Liver (tissue), 9 donors: Measurements from ENCODE around the gene MALT1. TPM values are rescaled to one million over a fixed set of nuclear protein-coding genes. Genes with fewer than 3 reads are reported as not detected.

Source experiments
- DNase-seq: peaks from one replicate; pipeline ENCODE4 v3.0.0-alpha.2; 2017; ENCODE audit warnings: low spot score
- H3K27ac ChIP-seq, 2 donors: one replicate each; pipeline ENCODE4 v1.7.0; 2013; ENCODE audit warnings: inconsistent platforms in 2 of 2, low read length in 2 of 2, control low read depth in 1 of 2, low read depth in 1 of 2, mild to moderate bottlenecking in 1 of 2
- H3K27me3 ChIP-seq, 4 donors: one replicate each; pipeline versions ENCODE4 v1.6.1 to v1.7.0; 2013; ENCODE audit warnings: low read length in 3 of 4, inconsistent platforms in 1 of 4, mild to moderate bottlenecking in 1 of 4, moderate library complexity in 1 of 4; ENCODE audit not compliant: control insufficient read depth in 4 of 4, insufficient read depth in 4 of 4
- H3K36me3 ChIP-seq, 4 donors: one replicate each; pipeline versions ENCODE4 v1.6.1 to v1.7.0; 2013; ENCODE audit warnings: low read length in 3 of 4, mild to moderate bottlenecking in 3 of 4, low read depth in 1 of 4, moderate library complexity in 1 of 4; ENCODE audit not compliant: control insufficient read depth in 4 of 4, insufficient read depth in 3 of 4
- H3K4me1 ChIP-seq, 4 donors: one replicate each; pipeline versions ENCODE4 v1.6.1 to v1.7.0; 2013; ENCODE audit warnings: low read length in 3 of 4, mild to moderate bottlenecking in 3 of 4, moderate library complexity in 1 of 4; ENCODE audit not compliant: control insufficient read depth in 4 of 4, insufficient read depth in 4 of 4
- H3K4me3 ChIP-seq, 3 donors: one replicate each; pipeline versions ENCODE4 v1.6.1 to v1.7.0; 2013; ENCODE audit warnings: low read length in 3 of 3, control low read depth in 1 of 3, low read depth in 1 of 3, mild to moderate bottlenecking in 1 of 3
- H3K9ac ChIP-seq, 2 donors: one replicate each; pipeline ENCODE4 v1.7.0; 2013; ENCODE audit warnings: low read length in 2 of 2, mild to moderate bottlenecking in 2 of 2, moderate library complexity in 2 of 2, control low read depth in 1 of 2, low read depth in 1 of 2
- H3K9me3 ChIP-seq, 4 donors: one replicate each; pipeline versions ENCODE4 v1.6.1 to v1.7.0; 2013; ENCODE audit warnings: low read length in 3 of 4; ENCODE audit not compliant: control insufficient read depth in 4 of 4
- ATF3 ChIP-seq: IDR thresholded peaks from 2 replicates; pipeline ENCODE4 v1.6.1; 2016; ENCODE audit warnings: antibody characterized with exemption
- CTCF ChIP-seq: fragments of 150-350 bp; IDR thresholded peaks from 2 replicates; pipeline ENCODE4 v1.5.1; 2017; ENCODE audit warnings: improper control_type of control experiment, low read depth, low read length; ENCODE audit not compliant: missing input control
- EGR1 ChIP-seq, 2 donors: IDR thresholded peaks; 2 replicates each; pipeline ENCODE4 v1.6.1; 2016 to 2018; ENCODE audit warnings: antibody characterized with exemption in 2 of 2, low read depth in 2 of 2
- FOXA1 ChIP-seq: IDR thresholded peaks from 2 replicates; pipeline ENCODE4 v1.6.1; 2016; ENCODE audit warnings: antibody characterized with exemption
- FOXA2 ChIP-seq: IDR thresholded peaks from 2 replicates; pipeline ENCODE4 v1.6.1; 2016; ENCODE audit warnings: antibody characterized with exemption
- GABPA ChIP-seq, 2 donors: IDR thresholded peaks in 1 of 2; conservative IDR thresholded peaks in 1 of 2; 2 replicates each; pipeline ENCODE4 v1.6.1; 2016; ENCODE audit warnings: antibody characterized with exemption in 2 of 2, mild to moderate bottlenecking in 1 of 2, moderate library complexity in 1 of 2
- HNF4A ChIP-seq, 2 donors: conservative IDR thresholded peaks; 2 replicates each; pipeline ENCODE4 v1.6.1; 2016; ENCODE audit warnings: antibody characterized with exemption in 2 of 2, mild to moderate bottlenecking in 2 of 2
- HNF4G ChIP-seq: IDR thresholded peaks from 2 replicates; pipeline ENCODE4 v1.6.1; 2016; ENCODE audit warnings: antibody characterized with exemption
- JUND ChIP-seq, 2 donors: IDR thresholded peaks; 2 replicates each; pipeline ENCODE4 v1.6.1; 2016; ENCODE audit warnings: antibody characterized with exemption in 2 of 2
- NR2F2 ChIP-seq: IDR thresholded peaks from 2 replicates; pipeline ENCODE4 v1.6.1; 2016; ENCODE audit warnings: antibody characterized with exemption
- RAD21 ChIP-seq, 2 donors: IDR thresholded peaks; 2 replicates each; pipeline ENCODE4 v1.6.1; 2016; ENCODE audit warnings: antibody characterized with exemption in 2 of 2, mild to moderate bottlenecking in 2 of 2
- RXRA ChIP-seq, 2 donors: IDR thresholded peaks; 2 replicates each; pipeline ENCODE4 v1.6.1; 2017 to 2018; ENCODE audit warnings: antibody characterized with exemption in 2 of 2, mild to moderate bottlenecking in 1 of 2
- SP1 ChIP-seq: IDR thresholded peaks from 2 replicates; pipeline ENCODE4 v1.6.1; 2018; ENCODE audit warnings: antibody characterized with exemption, mild to moderate bottlenecking
- TAF1 ChIP-seq: conservative IDR thresholded peaks from 2 replicates; pipeline ENCODE4 v1.6.1; 2016; ENCODE audit warnings: antibody characterized with exemption, mild to moderate bottlenecking
- YY1 ChIP-seq: IDR thresholded peaks from 2 replicates; pipeline ENCODE4 v1.6.1; 2016; ENCODE audit warnings: antibody characterized with exemption, mild to moderate bottlenecking
- ZBTB33 ChIP-seq: IDR thresholded peaks from 2 replicates; pipeline ENCODE4 v1.6.1; 2016; ENCODE audit warnings: antibody characterized with exemption
- WGBS: extraction: QIAGEN DNeasy Blood & Tissue Kit; methylation state at CpG from one replicate; pipeline ENCODE4 v1.1.7; 2013; 5-methylcytosine and 5-hydroxymethylcytosine counted together
- polyA plus RNA-seq, 2 donors: library from polyadenylated mRNA; stranded (reverse) in 1 of 2; unstranded in 1 of 2; fragments of 200-250 nt in 1 of 2; fragments of >200 nt in 1 of 2; fragmentation: Nextera tagmentation in 1 of 2; extraction: Ambion mirVana in 1 of 2; gene quantifications; one replicate each; pipeline versions ENCODE4 v1.2.1 to v1.2.3, GENCODE V29; 2013 to 2015
- total RNA-seq, 2 donors: library from RNA; depleted of rRNA; stranded (reverse); fragments of >200 nt; gene quantifications; one replicate each; pipeline ENCODE4 v1.2.3, GENCODE V29; 2014
- TF ChIP-seq, protein P1 (sequence below): IDR thresholded peaks from 2 replicates; pipeline ENCODE4 v1.6.1; 2016; ENCODE audit warnings: antibody characterized with exemption, mild to moderate bottlenecking
- TF ChIP-seq, protein P2 (sequence below): IDR thresholded peaks from 2 replicates; pipeline ENCODE4 v1.6.1; 2016; ENCODE audit warnings: antibody characterized with exemption
- donor health status: healthy.
- donor health status: healthy.
- donor health status: healthy.
- donor health status: healthy.
- donor health status: healthy.

MALT1 gene
- total and polyA plus RNA-seq, 4 donors, result 3.1 to 27.3 (median 6.4) TPM

- no peaks in the 10 kb centered on the region for H3K27me3 ChIP-seq
- no peak overlapping the region for H3K4me3 ChIP-seq
- H3K4me1 ChIP-seq, result no peaks in the 10 kb centered on the region
- no peak overlapping the region for H3K9ac ChIP-seq
- H3K27ac ChIP-seq, result no peak overlapping the region
- WGBS, result 85% methylated on average over 1 of the region's 1 CpG
- DNase-seq, result no peak
- H3K36me3 ChIP-seq, result no peaks in the 10 kb centered on the region
- TF ChIP-seq, protein P1, sequence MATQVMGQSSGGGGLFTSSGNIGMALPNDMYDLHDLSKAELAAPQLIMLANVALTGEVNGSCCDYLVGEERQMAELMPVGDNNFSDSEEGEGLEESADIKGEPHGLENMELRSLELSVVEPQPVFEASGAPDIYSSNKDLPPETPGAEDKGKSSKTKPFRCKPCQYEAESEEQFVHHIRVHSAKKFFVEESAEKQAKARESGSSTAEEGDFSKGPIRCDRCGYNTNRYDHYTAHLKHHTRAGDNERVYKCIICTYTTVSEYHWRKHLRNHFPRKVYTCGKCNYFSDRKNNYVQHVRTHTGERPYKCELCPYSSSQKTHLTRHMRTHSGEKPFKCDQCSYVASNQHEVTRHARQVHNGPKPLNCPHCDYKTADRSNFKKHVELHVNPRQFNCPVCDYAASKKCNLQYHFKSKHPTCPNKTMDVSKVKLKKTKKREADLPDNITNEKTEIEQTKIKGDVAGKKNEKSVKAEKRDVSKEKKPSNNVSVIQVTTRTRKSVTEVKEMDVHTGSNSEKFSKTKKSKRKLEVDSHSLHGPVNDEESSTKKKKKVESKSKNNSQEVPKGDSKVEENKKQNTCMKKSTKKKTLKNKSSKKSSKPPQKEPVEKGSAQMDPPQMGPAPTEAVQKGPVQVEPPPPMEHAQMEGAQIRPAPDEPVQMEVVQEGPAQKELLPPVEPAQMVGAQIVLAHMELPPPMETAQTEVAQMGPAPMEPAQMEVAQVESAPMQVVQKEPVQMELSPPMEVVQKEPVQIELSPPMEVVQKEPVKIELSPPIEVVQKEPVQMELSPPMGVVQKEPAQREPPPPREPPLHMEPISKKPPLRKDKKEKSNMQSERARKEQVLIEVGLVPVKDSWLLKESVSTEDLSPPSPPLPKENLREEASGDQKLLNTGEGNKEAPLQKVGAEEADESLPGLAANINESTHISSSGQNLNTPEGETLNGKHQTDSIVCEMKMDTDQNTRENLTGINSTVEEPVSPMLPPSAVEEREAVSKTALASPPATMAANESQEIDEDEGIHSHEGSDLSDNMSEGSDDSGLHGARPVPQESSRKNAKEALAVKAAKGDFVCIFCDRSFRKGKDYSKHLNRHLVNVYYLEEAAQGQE, result no peak
- TF ChIP-seq, protein P2, sequence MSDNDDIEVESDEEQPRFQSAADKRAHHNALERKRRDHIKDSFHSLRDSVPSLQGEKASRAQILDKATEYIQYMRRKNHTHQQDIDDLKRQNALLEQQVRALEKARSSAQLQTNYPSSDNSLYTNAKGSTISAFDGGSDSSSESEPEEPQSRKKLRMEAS, result no peak
- no peak for TF ChIP-seq RAD21 (IDR thresholded peaks at IDR 0.05)
- TF ChIP-seq ATF3, result no peak
- no peak for TF ChIP-seq EGR1 (IDR thresholded peaks at IDR 0.05; ENCODE audit: low read depth in 2 of 2)
- no peak for TF ChIP-seq NR2F2
- no peak for TF ChIP-seq SP1
- TF ChIP-seq ZBTB33, result no peak
- no peak for TF ChIP-seq RXRA (IDR thresholded peaks at IDR 0.05)
- TF ChIP-seq HNF4G, result no peak
- no peak for TF ChIP-seq FOXA2
- TF ChIP-seq CTCF, result no peak
- TF ChIP-seq GABPA (IDR thresholded peaks at IDR 0.05 in 1 of 2, conservative IDR thresholded peaks at IDR 0.05 in 1 of 2), result no peak
- TF ChIP-seq FOXA1, result no peak
- no peak for TF ChIP-seq JUND (IDR thresholded peaks at IDR 0.05)
- TF ChIP-seq TAF1, result no peak
- TF ChIP-seq HNF4A (conservative IDR thresholded peaks at IDR 0.05), result no peak
- TF ChIP-seq YY1, result no peak
- H3K9me3 ChIP-seq, result no peaks in the 10 kb centered on the region
Measured at GRCh38 chr18:58796220-58796619, 125.0 kb downstream of the MALT1 start.
